Right ventricle myocardium superior (tissue), 1 donor: ENCODE results near the gene COL23A1. TPM values are rescaled to one million over a fixed set of nuclear protein-coding genes. Genes with fewer than 3 reads are reported as not detected.
"Not testable (repeated sequence)": the region's sequence is repeated elsewhere in the genome, so short reads cannot be mapped to it uniquely, and the experiment has no call there.

Source experiments
- ATAC-seq: fragments of 200-7000 bp; cut with Tn5 transposase; one replicate; pipeline ENCODE4 v1.9.1; 2020; ENCODE audit warnings: mild to moderate bottlenecking; ENCODE audit not compliant: poor library complexity
- DNase-seq: peaks from one replicate; pipeline ENCODE4 v3.0.0-alpha.2; 2020
- intact Hi-C: fragments of 100-400 bp; cut with DNase I; formaldehyde crosslinking; loops from one replicate; pipeline ENCODE4 v1.11.2; 2022
- total RNA-seq: library from RNA; stranded (reverse); fragmentation: NEBNext Ultra II Directional; extraction: Animal tissue kit (Norgen Biotek cat#: 25700); gene quantifications from one replicate; pipeline ENCODE4 v1.2.1, GENCODE V29; 2021
- donor health status: DM: no; HTN: yes; CAD: no; lungs with severe emphysema.

The COL23A1 gene
- total RNA-seq, 1 donor from 2014 or later, result 18.8 TPM

DNA sequence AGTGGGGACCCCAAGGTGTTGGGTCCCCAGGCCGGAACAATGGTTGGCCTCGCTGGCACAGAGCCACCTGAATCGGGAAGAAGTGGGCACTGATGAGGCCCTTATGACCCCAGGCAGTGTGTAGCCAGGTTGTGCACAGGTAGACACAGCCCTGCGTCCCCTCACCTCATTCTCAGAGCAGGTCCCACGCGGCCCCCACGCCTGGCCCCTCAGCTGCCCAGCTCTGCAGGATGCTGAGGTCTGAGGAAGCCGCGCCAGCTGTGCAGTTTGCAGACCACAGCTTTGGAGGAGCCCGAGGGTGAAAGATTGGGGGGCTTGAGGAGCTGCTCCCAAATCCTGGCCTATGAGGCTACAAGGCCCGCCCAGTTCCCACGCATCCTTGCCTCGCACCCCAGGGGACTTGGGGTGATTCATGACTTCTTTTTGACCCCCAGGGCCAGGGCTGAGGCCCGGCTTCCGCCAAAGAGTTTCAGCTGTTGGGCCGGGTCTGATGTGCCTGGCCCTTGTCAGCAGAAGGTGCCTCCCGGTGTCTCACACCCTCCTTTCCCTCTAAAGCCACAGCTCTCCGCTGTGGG, 269.8 kb downstream of the COL23A1 start:
- intact Hi-C loops, result no loop called here
- no peak for ATAC-seq
- DNase-seq, result peak; percentile 34

DNA sequence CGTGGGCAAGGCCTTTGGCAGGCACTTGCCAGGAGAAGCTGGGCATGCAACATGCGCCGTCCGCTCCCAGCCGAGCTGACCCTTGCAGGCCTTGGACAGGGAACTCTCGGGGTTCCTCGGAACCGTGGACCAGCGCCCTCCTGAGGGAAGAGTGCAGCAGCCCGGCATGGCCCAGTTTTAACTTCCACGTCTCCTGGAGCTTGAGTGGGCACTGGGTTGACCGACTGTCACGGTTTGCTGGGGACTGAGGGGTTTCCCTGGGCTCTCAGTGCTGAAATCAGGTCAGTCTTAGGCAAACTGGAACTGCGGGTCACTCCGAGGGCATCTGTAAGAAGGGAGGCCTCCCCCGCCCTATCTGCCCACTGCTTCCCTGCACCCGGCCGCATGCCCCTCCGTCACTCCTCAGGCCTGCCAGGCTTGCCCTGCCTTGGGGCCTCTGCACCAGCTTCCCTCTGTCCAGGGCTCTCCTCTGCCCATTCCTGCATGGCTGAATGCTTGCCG, 270.6 kb downstream of the COL23A1 start:
- intact Hi-C loops, result no loop called here
- peak; percentile 21 for DNase-seq
- ATAC-seq, result no peak

- intact Hi-C loops, result no loop called here
- DNase-seq (peak; percentile 15), ATAC-seq (no peak)
Observed at GRCh38 chr5:178318893-178319292, 271.3 kb downstream of the COL23A1 start.

DNA sequence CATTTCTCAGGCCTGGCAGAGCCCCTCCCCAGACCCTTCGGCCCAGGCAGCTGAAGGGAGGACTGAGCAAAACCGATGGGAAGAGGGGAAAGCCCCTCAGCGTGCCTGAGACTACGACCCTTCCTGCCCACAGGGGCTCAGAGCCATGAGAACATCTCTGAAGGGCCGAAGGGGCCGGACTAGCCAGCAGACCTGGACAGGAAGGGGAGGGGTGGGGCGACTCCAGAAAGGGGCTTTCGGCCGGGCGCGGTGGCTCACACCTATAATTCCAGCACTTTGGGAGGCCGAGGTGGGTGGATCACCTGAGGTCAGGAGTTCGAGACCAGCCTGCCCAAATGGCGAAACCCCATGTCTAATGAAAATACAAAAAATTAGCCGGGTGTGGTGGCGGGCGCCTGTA, 271.8 kb downstream of the COL23A1 start:
- DNase-seq (peak; percentile 26), ATAC-seq (no peak)
- intact Hi-C loops, result no loop called here

DNA sequence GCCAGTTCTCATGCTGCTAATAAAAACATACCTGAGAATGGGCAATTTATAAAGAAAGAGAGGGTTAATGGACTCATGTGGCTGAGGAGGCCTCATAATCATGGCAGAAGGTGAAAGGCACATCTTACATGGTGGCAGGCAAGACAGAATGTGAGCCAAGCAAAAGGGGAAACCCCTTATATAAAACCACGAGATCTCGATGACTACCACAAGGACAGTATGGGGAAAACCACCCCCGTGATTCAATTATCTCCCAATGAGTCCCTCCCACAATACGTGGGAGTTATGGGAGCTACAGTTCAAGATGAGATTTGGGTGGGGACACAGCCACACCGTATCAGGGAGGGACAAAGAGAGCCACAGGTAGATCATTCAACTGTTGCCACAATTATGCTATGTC, 272.5 kb downstream of the COL23A1 start:
- DNase-seq, intact Hi-C loops, ATAC-seq: not testable (repeated sequence)

DNA sequence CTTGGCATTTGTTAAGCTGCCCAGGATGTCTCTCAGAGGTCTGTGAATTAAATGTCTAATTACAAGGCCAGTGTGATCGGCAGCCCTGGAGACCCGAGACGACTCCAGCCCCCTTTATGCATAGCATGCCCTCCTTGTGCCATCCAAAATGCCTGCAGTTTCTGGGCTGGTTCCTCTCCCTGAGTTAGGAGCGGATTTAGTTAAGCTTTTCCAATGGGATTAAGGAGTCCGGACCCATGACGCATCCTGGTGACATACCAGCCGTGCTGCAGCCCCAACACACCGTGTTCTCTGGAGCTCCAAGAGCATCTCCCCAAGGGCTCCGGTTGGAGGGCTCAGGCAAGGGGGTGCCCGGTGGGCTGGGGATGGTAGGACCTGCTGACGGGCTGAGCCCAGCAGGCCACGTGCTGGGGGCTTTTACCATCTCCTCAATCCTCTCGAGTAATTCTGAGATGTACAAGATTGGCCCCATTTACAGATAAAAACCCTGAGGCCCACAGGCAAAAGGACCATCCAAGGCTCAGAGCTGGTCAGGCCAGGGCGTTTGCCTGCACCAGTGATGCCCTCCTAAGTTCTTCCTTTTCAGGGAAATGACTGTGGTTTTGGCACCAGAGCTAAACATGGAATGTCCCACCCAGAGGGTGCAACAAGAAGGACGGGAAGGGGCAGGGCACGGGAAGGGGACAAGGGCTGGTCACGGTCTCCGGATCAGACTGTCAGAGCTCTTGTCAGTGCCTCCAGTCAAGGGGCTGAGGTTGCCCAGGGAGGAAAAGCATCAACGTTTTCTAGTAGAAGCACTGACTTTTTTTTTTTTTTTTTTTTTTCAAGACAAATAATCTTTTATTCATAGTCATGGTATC, 275.0 kb downstream of the COL23A1 start:
- intact Hi-C loops, result no loop called here
- peak; percentile 21 for DNase-seq
- no peak for ATAC-seq

GRCh38 chr5:178314061-178314660, 276.0 kb downstream of the COL23A1 start:
- intact Hi-C loops, result no loop called here
- peak; percentile 13 for DNase-seq
- ATAC-seq, result no peak

- DNase-seq (peak; percentile 17), ATAC-seq (no peak)
- intact Hi-C loops, result no loop called here
Observed at GRCh38 chr5:178313316-178313715, 276.9 kb downstream of the COL23A1 start.

GRCh38 chr5:178312880-178313282, 277.3 kb downstream of the COL23A1 start:
- DNase-seq (peak; percentile 56), ATAC-seq (no peak)
- intact Hi-C loops, result no loop called here

GRCh38 chr5:178310130-178310865, 279.9 kb downstream of the COL23A1 start:
- intact Hi-C loops, result no loop called here
- ATAC-seq (no peak), DNase-seq (peak; percentile 32)

- ATAC-seq (peak; percentile 72), DNase-seq (peak; percentile 27)
- intact Hi-C loops, result no loop called here
Observed at GRCh38 chr5:178309271-178310013, 280.8 kb downstream of the COL23A1 start.

DNA sequence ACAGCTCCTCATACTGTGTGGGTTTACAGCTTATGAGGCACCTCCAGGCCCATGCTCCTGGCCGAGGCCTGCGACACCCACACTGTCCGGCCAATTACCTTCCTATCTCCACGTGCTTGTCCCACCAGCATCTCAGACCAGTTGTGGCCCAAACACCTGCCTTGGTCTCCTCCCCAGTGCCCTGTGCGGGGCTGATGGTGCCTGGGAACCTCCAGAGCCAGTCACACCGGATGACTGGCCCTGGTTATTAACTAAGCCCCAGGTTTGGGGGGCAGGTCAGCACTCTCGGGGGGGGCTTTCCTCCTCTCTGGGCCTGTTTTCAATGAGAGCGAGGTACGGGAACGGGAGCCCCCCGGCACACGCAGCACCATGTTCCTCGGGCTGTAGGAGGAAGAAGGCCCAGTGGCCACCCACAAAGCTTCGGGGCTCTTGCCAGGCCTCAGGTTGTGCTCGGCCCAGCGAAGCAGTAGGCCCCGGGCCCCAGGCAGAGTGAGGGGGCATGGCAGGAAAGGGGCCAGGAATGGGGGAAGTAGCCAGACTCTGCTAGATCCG, 281.6 kb downstream of the COL23A1 start:
- DNase-seq (peak; percentile 16), ATAC-seq (no peak)
- intact Hi-C loops, result no loop called here

DNA sequence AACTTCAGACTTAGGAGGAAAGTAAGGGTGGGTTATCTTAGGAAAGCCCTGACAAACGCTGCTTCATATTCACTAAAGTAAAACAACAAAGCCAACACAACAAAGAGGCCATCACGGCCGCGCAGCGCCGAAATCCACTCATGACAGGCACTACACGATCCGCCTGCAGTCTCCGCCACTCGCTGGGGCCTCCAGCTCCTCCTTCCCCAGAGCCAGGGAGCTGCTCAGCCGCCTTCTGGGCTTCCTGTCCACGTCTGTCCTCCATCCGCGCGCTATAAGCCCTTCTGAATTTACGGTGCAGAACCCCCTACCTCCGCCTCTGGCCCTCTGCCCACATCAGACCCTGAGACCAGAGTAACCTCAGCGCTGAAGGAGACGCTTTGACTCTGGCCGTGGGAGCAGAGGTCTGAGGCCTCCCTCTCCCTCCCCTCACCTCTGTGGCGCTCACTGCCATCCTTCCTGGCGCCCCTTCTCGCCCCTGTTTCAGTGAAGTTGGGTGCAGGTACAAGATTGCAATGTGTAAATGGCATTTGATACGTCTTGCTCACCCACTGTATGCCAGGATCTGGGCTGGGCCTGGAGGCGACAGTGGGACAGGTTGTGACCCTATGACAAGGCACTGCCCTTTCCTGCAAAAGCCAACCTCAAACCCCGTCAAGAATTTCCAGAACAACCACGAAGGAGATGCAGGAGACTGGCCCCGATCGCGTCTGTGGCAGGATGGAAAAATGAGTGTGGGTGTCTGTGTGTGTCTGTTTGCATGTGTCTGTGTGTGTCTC, 282.7 kb downstream of the COL23A1 start:
- intact Hi-C loops, result no loop called here
- no peak for ATAC-seq
- DNase-seq, result peak; percentile 20

DNA sequence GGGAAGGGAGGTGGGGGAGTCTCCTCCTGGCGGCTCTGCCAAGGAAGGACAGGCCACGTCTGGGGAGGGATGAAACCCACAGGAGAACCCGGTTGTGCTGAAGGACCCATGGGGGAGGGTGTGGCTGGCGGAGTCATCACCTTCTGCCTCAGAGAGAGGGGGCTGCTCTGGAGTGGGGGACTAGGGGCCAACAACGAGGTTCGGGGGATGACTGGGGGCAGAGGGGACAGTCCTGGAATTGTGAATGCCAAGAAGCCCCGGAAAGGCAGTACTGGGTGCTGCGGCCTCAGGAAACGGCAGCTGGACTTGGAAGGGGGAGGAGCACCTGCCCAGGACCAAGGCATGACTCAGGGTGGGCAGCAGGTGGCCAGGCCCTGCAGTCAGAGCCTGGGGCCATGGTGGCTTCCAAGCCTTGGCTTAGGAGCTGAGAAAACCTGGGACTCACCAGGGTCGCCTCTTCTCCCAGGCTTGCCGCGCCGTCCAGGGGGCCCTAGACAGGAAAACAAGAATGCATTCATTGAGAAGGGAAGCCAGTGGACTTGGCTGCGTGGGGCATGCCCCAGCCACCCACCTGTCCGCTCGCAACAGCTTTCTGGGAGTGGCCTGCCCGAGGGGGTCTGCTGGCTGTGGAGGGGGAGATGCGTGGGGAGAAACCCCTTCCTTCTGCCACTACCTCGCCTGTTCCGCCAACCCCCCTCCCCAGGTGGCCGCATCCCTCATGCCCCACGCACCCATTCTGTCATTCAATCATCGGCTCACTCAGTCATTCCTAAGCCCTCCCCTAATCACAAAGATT, 283.6 kb downstream of the COL23A1 start:
- ATAC-seq (no peak), DNase-seq (peak; percentile 24)
- intact Hi-C loops, result no loop called here

DNA sequence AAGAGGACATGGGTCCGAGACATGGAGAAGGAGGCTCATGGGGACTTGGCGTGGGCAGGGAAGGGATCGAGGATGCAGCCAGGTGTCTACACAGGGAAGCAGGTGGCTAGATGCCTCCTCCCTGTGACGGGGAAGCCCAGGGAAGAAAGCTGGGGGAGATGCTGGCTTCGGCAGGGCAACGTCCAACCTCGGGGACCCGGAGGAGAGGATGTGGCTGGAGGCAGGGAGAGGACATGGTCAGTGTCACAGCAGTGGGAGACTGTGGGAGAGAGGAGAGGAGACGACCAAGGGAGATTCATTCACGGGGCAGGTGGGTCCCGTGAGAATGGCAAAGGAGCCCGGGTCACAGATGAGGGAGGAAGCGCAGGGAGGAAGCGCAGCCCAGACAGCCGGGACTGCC, 284.4 kb downstream of the COL23A1 start:
- ATAC-seq (no peak), DNase-seq (peak; percentile 13)
- intact Hi-C loops, result no loop called here

DNA sequence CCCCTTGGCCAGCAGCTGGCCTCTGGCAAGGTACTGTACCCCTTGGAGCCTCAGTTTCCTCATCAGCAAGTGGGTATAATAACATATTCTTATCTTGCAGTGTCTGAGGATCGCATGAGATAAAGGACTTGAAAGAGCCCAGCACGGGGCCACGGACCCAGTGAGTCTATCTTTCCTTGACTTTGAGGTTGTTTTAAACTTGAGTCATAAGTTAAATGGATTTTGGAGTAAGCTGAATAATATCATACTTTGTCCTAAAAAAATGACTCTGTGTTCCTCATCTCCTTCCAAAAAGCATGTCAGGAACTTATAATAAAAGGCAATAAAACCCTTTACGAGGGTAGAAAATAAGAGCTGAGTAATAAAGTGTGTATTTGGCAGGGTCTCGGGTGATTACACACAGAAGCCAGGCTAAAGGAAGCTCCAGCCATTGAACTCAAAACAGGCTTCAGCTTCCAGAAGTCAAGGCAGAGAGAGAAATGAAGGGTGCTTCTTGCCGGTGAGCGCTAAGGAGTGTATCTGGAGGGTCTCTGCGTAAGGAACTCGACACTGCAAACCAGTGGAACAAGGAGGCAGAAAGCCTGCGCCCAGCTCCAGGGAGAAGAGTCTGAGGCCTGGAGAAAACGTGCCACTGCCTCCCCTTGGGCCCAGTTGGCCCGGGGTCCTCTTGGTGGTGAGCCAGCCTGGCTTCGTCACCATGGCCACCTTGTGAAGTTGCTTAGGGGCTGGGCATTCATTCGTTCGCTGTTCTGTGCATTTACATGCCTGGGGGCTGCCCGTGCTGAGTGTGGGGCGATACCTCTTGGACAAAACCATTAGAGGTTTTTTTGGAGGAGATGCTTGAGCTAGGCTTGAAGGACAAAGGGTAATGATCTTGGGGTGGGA, 285.2 kb downstream of the COL23A1 start:
- intact Hi-C loops, result no loop called here
- no peak for ATAC-seq
- peak; percentile 26 for DNase-seq
